Epidermal melanocyte (primary cell): Measurements from ENCODE around the gene WDFY4.

Experiments used
- DNase-seq: peaks from one replicate; pipeline ENCODE4 v3.0.0; 2011; ENCODE audit warnings: low spot score; ENCODE audit not compliant: insufficient read length

The WDFY4 gene

DNA sequence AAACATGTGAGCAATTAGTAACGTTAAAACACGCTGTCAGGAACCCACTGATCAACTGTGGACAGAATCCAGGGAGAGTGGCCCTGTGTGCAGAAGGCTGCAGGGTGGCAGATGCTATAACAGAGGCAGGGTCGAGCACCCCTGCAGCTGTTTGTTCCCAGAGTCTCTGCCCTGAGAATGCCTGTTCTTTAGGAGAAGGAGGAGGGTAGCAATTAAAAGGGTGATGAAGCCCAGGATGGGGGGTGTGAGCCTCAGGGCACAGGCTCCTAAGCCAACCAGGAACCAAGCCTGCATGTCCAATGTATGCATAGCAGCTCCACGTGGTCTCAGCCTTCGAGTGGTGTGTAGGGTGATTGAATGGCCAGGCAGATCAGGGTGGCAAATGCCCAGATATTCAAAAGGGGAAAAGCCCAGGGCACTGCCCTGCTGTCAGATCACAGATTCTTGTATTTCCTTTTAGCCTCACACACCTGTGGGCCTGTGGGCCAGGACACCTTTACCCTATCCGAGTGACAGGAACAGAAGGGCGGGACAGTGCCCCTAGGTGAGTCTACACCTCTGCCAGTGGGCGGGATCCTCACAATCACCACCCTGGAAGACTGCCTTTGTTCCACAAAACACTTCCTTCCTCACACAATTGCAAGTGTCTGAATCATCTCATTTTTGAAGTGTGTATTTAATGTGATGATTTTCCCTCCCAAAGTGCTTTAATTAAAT is 7.3 kb downstream of the WDFY4 start:
- DNase-seq: no peak

DNA sequence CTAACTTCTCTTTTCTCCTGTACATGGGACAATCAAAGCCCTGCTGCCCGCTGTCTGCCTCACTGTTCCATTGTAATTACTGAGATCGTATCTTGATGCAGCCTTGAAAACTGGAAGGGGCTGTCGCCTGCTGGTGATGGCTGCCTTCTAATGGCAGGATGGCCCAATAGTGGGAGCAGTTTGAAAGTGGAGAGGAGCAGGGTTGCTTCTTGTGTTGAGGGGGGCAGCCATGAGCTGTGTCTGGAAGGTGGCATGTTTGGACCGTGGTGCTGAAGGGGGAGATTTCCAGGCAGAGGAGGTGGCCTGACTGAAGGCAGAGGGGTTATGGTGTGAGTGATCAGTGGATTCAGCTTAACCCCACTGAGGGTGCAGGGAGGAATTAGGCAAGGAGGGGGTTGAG is 8.1 kb downstream of the WDFY4 start:
- DNase-seq: no peak

DNA sequence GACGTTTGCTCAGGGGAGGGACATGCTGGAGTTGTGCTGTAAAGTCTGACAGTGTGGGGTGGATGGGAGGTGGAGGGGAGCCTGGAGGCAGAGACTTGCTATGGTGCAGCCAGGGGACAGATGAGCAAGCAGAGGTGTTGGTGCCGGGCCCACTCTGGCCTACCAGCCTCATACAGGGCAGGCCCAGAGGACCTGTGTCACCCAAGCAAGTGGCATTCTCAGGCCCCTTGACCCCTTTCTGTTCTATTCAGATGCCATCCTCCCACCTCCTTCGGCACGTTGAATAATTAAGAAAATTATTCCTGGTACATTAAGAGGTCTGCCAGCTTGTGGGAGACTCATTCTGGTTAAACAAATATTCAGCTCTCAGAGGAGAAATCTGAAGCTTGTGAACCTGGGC is 8.5 kb downstream of the WDFY4 start:
- DNase-seq: no peak

DNA sequence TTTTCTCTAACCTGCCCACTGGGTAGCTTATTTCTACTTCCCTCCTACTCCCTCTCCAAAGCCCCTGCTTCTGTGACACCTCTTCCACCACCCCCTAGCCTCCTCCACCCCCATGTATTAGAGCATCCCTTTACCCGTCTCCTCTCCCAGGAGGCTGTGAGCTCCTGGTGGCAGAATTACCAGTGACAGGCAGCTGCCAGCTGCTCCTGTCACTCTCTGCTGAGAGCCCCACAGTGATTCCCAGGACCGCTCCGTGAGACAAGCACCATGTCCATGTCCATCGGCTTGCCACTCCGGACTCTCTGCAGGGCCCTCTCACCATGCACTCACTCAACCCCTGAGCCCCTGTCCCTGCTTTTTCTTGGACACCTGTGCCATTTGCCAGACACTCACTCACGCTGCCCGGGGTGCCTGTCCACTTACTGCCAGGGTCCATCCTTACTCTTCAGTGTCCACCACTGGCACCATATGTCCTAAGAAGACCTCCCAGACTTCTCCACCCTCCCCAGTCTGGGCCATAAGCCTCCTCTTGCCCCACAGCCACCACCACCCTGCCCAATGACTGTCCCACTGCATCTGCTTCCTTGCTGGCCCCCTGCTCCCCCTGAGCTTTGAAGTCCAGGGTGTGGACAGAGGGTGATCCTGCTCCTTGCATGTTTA is 9.8 kb downstream of the WDFY4 start:
- no peak for DNase-seq

DNA sequence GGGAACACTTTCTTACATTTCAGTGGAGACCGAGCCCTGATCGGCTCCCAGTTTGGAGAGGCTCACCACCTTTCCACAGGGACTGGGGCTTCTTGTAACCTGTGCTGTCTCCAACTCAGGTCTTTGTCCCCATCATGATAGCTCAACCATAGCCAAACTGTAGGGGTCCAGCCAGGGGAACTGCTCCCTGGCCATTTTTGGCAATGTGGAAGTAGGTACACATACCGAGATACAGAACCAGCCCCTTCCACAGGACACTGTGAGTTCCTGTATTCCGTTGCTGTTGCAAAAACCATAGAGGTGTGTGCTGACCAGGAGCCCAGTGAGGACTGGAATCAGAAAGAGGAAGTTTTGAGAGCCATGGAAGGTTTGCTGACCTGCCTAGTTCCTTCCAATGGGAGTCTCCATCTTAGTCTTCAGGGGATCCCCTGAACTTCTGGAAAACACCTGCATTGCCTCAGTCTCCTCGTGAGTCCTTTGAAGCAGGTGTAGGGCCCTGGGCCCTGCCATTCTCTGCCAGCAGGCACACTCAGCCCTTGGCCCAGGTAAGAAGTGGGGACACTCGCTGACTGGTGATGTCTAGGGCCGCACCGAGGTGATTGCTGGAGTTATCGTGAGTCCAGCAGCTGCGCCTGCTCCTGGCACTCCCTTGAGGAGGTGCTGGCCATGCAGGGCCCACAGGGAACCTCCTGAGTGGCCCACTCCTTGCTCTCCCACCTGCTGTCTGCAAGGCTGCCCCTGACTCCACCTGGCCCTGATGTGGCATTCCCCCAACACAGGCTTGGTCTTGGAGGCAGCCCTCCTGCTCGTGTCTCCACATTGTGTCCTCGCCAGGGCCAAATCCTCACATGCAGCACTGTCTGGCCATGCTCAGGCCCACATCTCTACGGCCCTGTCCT is 11.2 kb downstream of the WDFY4 start:
- no peak for DNase-seq

DNA sequence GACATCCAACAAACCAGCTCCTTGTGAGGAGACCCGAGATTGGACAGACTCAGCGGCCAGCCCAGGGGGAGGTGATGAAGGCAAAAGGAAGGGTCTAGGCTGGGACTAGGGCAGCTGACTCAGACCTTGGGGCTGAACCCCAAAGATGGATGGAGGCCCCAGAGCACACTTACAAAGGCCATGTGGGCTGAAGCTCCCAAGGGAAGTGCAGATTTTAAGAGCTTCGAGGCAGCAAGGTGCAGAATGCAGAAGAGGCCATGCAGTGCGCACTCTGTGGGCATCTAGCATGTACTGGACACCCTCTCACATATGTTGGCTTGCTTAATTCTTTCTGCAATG is 11.8 kb downstream of the WDFY4 start:
- no peak for DNase-seq

DNA sequence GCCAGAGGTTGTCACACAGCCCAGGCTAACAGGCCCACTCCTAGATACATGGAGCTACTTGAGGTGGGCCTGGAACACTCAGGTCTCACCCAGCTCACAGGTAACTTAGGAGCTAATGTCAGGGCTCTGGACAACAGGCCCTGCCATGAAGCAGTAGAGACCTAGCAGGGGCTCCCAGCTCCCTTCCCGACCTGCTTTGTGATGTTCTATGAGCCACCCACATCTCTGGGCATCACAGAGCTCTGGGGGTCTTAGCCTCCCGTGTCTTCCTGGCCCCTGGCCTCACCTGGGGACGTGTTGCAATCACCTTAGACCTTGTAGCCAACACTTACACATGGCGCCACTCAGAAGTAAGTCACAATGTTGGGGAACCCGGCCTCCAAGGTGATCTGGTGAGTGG is 12.4 kb downstream of the WDFY4 start:
- no peak for DNase-seq

DNA sequence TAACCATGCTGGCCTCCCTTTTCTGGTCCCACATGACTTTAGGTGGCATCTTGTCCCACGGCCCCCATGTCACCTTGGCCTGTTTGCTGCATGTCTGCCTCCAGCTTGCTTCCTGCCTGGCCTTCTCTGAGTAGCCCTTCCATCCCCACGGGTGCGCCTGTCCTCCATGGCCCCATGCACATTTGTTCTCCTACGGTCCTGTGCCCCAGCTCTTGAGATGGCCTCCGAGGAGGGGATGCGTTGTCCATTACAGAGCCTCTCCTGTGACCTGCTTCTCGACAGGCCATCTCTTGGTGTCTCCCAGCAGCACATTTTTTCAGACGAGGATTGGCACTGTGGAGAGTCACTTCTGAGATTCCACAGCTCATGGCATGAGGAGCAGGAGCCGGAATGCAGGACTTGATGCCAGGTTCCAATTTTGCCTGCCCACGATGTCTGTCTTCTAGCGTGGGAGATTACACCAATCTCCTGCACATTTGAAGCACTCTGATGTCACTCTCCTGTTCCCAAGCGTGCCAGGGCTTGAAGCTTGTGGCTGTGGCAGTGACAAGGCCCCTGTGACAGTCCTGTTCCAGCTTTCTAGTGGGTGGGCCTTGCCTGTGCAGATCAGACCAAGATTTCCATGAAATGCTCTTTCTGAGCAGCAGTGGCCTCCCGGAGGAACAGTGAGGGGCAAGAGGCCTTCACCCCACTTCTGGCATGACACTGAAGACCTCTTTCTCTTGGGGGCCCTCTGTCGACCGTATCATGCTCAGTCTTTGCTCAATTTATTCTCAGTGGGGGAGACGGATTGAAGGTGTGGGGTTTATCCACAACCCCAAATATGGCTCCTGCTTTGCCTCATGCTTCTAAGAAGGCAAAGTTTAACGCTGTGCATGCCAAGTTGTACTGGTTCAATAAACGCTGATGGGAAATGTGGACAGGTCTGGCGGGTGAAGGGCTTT is 13.4 kb downstream of the WDFY4 start:
- DNase-seq: no peak

DNA sequence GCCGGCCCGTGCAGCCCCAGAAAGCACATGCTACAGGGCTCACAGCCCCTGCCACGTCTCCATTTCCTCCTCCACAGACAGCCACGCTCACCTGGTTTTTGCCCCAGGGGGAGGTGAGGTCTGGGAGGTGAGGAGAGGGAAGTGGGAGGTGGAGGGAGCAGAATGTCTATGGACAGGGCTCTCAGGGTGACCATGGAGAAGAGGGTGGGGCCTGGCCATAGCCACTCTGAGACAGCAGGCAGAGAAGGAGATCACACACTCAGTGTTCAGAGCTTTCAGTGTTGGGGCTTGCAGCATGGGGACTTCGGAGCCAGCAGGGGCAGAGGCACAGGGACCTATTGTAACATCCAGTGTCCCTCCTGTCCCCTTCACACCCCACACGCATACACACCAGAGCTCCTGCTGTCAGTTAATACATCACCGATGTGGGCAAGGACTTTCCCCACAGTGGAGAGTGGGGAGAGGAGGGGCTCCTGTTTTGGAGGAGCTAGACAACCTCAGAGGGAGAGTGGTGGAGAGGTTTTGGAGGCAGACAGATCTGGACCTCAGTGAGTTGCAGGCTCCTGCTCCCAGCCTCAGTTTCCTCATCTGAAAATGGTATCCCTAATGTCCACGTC is 14.4 kb downstream of the WDFY4 start:
- no peak for DNase-seq

DNA sequence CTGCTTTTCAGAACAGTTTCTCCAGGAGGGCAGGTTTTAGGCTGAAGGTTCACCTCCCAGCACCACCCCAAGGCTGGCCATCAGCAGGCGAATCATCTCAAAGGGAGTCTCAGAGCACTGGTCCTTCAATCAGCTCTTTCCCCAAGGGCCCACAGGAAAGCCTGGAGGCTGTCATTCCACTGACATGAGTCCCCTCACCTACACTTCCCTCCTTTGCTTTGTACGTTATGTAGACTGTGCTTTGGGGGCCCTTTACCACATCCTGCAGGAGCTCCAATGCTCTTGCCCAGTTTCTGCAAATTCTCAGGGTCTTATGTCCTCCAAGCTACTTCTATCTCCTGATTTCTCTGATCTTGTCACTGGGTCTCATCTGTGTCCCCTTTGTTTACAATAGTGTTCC is 15.4 kb downstream of the WDFY4 start:
- no peak for DNase-seq

DNA sequence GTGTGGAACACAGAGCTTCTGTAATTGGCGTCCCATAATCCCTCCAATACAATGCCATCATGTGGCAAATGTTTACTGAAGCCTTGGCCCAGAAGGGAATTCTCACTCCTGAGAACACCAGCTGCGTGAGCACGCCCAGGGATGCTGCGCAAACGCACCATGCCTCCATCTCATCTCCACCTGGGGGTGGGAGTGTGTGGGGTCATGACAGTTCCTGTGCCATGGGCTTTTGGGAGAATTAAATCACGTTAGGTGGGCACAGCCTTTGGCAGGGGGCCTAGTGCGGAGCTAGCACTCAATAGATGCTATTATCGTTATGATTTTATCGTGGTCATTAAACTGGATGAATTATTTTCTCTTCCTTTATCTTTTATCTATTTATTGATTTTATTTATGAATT is 15.8 kb downstream of the WDFY4 start:
- DNase-seq: no peak

DNA sequence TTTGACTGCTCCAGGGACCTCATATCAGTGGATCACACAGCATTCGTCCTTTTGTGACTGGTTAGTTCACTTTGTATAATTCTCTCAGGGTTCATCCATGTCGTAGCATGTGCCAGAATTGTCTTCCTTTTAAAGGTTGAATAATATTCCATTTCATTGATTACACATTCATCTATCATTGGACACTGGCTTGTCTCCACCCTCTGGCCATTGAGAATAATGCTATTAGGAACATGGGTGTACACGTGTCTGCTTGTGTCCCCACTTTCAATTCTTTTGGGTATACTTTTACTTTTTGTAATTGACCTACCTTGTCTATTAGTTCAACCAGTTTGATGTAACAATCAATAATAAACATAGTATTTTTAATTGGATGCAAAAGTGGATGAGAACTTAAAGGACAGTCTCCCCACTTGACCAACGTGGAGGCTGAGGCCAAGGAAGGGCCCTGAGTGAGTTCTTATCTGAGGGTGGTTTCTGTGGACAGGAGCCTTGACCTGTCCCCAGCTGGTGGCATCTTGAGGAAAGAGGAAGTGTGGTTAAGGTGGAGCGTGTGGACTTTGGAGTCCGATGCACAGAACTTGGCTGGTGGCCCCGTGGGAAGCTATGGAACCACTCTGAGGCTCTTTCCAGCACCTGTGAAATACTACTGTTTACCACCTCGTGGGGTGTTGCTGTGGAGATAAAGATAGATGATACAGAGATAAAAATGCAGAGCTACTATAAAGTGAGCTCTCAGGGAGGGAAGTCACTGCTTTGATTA is 16.6 kb downstream of the WDFY4 start:
- DNase-seq: no peak

DNA sequence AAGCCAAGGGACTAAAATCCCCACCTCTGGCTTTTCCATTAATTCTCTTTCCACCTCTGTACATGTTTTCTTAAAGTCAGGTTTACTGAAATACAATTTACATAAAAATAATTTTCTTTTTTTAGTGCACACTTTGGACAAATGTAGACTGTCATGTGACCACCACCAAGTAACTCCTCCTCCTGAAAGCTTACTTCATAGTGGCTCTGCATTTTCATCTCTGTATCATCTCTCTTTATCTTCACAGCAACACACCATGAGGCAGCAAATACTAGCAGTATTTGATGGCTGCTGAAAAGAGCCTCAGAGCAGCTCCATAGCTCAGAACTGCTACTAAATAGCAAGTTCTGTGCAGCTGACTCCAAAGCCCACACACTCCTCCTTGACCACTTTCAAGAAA is 17.3 kb downstream of the WDFY4 start:
- no peak for DNase-seq

DNA sequence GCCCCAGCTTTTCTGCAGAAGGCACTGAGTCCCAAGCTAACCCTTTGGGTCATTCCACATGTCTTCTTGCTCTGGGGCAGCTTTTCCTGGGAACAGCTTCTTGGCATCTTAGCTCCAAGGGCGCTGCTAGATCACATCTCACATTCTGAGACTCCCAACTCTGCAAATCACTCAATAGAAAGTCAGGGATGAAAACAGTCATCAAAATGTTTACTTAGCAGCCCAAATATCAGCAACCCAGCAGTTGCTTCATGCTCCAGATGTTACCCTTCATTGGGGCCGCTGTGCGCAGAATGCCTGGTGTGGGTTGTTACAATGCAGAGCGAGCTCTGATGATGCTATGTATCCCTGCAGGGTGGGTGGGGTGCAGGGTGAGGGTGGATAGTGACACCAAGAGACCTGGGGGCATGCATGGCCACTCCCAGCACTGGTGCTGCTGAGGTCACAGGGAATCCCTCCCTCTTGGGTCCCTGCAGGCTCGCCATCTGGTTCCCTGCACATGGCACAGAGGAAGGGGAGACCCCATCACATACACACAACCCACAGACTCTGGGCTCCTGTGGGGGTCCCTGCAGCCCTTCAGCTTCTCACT is 19.0 kb downstream of the WDFY4 start:
- no peak for DNase-seq

DNA sequence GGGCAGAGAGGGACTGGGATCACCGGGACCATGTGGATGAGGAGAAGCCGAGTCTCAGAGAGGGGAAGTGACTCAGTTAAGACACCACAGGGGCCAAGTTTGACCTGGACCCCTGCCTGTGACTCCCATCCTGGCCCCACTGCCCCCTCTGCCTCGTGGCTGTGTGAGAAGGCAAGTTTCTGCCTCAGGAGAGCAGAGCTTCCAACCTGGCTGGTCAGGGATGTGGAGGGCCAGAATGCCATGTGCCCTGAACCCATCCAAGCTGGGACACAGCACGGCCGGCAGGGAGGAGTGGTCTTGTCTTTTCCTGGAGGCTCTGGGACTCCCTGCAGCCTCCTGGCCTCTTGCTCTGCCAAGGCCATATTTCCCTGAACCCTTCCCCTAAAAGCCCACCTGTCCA is 19.5 kb downstream of the WDFY4 start:
- DNase-seq: no peak

DNA sequence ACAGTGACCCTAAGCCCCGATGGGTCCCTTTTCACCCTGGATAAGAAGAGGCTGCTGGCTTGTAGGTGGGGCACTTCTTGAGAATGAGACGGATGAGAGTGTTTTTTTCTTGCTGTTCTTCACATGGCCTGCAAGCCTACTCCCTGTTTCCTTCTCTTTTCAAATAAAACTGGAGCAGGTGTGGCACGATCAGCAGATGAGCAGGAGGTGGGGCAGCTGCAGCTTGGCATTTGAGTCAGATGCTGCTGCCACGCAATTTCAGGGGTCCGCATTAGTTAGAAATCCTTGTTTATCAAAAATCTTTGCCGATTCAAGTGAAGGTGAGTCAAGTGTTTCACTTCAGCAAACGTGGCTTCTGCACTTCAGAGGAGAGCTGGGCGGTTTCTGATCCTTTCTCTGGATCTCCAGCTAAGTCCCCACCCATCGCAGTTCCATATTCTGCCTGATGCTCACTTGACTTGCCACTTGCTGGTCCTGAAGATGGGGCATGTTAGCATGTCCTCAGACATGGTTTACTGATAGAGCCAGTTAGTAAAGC is 20.8 kb downstream of the WDFY4 start:
- DNase-seq: no peak

DNA sequence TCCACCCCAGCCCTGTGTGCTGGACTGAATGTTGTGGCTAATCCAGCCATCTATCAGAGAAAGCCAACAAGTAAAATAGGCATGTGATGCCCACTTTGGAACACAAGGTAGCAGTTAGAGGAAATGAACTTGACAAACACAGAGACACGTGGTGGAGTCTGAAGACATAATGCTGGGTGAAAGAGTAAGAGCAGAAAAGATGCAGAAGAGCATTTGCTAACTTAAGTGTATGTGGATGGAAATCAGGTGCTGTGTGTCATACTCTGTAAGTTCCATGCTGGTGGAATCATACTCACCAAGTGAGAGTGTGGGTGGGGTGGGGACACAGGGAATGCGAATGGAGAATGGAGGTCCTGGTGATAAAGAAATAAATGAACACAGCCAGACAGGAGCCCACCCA is 22.8 kb downstream of the WDFY4 start:
- DNase-seq: no peak

DNA sequence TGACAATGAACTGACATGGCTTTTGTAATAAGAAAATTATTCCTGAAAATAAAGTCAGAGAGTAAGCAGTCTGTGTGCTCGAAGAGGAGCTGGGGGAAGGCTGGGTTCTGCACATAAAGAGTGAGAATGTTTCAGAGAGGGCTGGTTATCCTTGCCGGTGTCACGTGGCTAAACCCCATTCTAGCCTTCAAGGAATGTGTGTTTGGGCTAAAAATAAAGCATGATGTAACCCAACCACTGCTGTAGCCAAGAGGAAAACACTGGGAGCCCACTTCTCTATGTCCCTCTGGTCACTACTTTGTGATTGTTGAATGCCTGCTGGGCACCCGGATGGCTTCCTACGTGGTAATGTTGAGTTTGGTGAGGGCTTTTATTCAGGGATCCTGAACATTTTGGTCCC is 23.5 kb downstream of the WDFY4 start:
- no peak for DNase-seq

DNA sequence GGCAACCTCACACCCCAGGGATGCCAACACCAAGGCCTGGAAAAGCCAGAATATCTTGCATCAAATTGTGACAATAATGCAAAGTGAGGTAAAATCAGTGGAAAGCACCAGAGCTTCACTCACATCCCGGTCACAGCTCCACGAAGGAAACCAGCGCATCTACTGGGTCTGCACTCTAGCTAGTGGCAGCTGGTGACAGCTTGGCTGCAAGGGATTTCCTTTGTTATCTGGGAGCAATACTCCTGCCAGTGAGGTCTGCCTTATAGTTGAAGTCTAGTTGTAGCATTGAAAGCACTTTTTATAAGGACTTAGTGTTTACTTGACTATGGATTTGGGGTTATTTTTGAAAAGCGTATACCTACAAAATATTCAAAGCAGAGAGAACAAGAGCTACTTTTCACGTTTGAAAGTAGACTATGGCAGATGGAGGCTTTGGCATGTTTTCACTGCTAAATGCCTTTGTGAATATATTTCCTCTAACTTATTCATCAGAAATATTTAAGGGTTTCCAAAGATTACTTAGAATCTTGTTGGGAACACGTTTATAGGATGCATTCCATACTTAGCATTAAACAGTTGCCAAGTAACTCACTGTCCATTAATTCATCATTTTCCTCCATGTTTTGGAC is 26.1 kb downstream of the WDFY4 start:
- no peak for DNase-seq
